ENCODE measurements around the gene FBXW5.

FBXW5 gene

DNA sequence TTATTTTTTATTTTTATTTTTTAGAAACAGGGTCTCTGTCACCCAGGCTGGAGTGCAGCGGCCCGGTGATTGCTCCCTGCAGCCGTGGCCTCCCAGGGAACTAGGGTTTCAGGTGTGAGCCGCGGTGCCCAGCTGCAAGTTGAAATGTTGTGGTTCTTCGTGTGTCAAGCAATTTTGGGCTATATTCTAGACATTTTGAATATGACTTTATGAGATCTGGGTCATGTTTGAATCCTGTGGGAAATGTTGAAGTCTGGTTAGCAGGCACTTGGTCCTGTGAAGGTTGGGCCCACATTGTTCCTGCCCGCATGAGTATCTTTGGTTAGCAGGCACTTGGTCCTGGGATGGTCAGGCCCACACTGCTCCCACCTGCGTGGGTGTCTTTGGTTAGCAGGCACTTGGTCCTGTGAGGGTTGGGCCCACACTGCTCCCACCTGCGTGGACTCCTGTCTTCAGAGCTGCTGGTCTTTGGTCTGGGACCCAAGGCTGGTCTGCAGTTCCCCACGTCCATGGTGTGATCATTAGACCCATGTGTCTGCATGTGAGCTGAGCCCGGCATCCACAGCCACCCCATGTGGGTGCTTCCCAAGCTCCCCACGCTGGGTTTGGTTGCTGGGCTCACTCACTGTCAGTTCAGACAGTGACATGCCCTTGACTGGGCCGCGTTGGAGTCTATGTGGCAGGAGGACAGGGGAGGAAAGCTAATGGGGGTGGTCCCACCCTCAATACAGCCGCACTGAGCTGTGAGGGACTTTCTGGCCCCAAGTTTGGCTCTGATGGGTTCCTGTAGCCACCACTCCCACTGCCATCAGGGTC, 7.1 kb downstream of the FBXW5 start:
- TF ChIP-seq POLR2AphosphoS5 (IDR thresholded peaks at IDR 0.05; ENCODE audit: low read depth, low read length), result no peak
- TF ChIP-seq, protein P1, sequence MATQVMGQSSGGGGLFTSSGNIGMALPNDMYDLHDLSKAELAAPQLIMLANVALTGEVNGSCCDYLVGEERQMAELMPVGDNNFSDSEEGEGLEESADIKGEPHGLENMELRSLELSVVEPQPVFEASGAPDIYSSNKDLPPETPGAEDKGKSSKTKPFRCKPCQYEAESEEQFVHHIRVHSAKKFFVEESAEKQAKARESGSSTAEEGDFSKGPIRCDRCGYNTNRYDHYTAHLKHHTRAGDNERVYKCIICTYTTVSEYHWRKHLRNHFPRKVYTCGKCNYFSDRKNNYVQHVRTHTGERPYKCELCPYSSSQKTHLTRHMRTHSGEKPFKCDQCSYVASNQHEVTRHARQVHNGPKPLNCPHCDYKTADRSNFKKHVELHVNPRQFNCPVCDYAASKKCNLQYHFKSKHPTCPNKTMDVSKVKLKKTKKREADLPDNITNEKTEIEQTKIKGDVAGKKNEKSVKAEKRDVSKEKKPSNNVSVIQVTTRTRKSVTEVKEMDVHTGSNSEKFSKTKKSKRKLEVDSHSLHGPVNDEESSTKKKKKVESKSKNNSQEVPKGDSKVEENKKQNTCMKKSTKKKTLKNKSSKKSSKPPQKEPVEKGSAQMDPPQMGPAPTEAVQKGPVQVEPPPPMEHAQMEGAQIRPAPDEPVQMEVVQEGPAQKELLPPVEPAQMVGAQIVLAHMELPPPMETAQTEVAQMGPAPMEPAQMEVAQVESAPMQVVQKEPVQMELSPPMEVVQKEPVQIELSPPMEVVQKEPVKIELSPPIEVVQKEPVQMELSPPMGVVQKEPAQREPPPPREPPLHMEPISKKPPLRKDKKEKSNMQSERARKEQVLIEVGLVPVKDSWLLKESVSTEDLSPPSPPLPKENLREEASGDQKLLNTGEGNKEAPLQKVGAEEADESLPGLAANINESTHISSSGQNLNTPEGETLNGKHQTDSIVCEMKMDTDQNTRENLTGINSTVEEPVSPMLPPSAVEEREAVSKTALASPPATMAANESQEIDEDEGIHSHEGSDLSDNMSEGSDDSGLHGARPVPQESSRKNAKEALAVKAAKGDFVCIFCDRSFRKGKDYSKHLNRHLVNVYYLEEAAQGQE (IDR thresholded peaks at IDR 0.05; ENCODE audit: insufficient read depth in 1 of 2, low read depth in 2 of 2, low read length in 2 of 2), result no peak
- no peak for TF ChIP-seq TAF1 (IDR thresholded peaks at IDR 0.05; ENCODE audit: borderline replicate concordance, insufficient read depth, low read length)
- no peak for TF ChIP-seq SIN3A (IDR thresholded peaks at IDR 0.05; ENCODE audit: borderline replicate concordance, insufficient read depth, low read length)
- TF ChIP-seq FOXP2 (optimal IDR thresholded peaks at IDR 0.05; ENCODE audit: borderline replicate concordance, extremely low read depth, extremely low read length, insufficient read depth), result no peak

DNA sequence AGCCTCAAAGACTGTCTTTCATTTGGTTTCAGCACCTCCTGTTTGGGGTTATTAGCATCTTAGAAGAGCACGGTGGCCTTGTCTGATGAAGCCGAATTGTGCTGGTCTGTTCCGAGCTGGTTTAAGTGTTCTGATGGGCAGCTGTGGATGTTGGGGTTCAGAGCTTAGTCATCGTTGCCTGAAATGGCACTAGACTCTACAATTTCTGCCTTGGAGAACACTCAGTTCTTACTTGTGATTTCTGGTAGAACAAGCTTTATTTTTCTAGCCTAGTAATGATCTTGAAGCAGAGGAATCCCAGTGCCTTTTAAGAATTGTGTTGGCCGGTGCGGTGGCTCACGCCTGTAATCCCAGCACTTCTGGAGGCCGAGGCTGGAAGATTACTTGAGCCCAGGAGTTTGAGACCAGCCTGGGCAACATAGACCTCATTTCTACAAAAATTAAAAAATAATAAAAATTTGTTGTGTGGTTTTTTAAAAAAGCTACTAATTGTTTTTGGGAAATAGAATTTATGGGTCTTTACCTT, 7.8 kb downstream of the FBXW5 start:
- TF ChIP-seq TAF1 (IDR thresholded peaks at IDR 0.05; ENCODE audit: borderline replicate concordance, insufficient read depth, low read length) (no peak), SIN3A (IDR thresholded peaks at IDR 0.05; ENCODE audit: borderline replicate concordance, insufficient read depth, low read length) (no peak), FOXP2 (optimal IDR thresholded peaks at IDR 0.05; ENCODE audit: borderline replicate concordance, extremely low read depth, extremely low read length, insufficient read depth) (no peak), POLR2AphosphoS5 (IDR thresholded peaks at IDR 0.05; ENCODE audit: low read depth, low read length) (no peak)
- TF ChIP-seq, protein P1 (IDR thresholded peaks at IDR 0.05; ENCODE audit: insufficient read depth in 1 of 2, low read depth in 2 of 2, low read length in 2 of 2), result no peak

- no peak for TF ChIP-seq TAF1 (IDR thresholded peaks at IDR 0.05; ENCODE audit: borderline replicate concordance, insufficient read depth, low read length)
- TF ChIP-seq, protein P1 (IDR thresholded peaks at IDR 0.05; ENCODE audit: insufficient read depth in 1 of 2, low read depth in 2 of 2, low read length in 2 of 2), result no peak
- no peak for TF ChIP-seq FOXP2 (optimal IDR thresholded peaks at IDR 0.05; ENCODE audit: borderline replicate concordance, extremely low read depth, extremely low read length, insufficient read depth)
- TF ChIP-seq POLR2AphosphoS5 (IDR thresholded peaks at IDR 0.05; ENCODE audit: low read depth, low read length), result no peak
- no peak for TF ChIP-seq SIN3A (IDR thresholded peaks at IDR 0.05; ENCODE audit: borderline replicate concordance, insufficient read depth, low read length)
Measured at GRCh38 chr9:136935651-136936050, 8.9 kb downstream of the FBXW5 start.

GRCh38 chr9:136934277-136934676, 10.3 kb downstream of the FBXW5 start:
- no peak for TF ChIP-seq SIN3A (IDR thresholded peaks at IDR 0.05; ENCODE audit: borderline replicate concordance, insufficient read depth, low read length)

DNA sequence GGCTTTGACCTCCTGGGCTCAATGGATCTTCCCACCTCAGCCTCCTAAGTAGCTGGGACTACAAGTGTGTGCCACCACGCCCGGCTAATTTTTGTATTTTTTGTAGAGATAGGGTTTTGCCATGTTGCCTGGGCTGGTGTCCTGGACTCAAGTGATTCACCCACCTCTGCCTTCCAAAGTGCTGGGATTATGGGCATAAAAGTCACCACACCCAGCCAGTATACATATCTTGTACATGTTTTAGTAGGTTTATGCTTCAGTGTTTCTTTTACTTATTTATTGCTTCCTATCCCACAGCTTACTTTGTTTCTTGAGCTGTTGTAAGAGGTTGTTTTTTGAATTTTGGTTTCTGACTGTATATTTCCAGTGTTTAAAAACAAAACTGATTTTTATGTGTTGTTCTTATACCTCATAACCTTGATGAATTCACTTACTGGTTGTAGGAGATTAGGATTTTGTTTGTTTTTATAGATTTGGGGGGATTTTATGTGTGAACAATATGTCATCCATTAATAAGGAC, 12.9 kb downstream of the FBXW5 start:
- TF ChIP-seq POLR2AphosphoS5 (IDR thresholded peaks at IDR 0.05; ENCODE audit: low read depth, low read length) (no peak), SIN3A (IDR thresholded peaks at IDR 0.05; ENCODE audit: borderline replicate concordance, insufficient read depth, low read length) (no peak), TAF1 (IDR thresholded peaks at IDR 0.05; ENCODE audit: borderline replicate concordance, insufficient read depth, low read length) (no peak), FOXP2 (optimal IDR thresholded peaks at IDR 0.05; ENCODE audit: borderline replicate concordance, extremely low read depth, extremely low read length, insufficient read depth) (no peak)
- TF ChIP-seq, protein P1 (IDR thresholded peaks at IDR 0.05; ENCODE audit: insufficient read depth in 1 of 2, low read depth in 2 of 2, low read length in 2 of 2), result no peak
